MCF 10A (cell line): ENCODE data around the gene INTS11. TPM values are rescaled to one million over a fixed set of nuclear protein-coding genes. Genes with fewer than 3 reads are reported as not detected.

Experiments
- BruUV-seq: library from RNA; stranded (reverse); fragments of 400-500 nt; replicated peaks from 2 replicates; lab custom pipeline; 2021; lab: Mats Ljungman, UMichigan
- CTCF ChIA-PET: fragments of 300-600 bp; sonication (Branson Sonifier 250); formaldehyde crosslinking; extraction: SDS; loops from one replicate; lab custom pipeline; 2021; ENCODE audit warnings: antibody characterized with exemption, inconsistent platforms; lab: Yijun Ruan, JAX
- POLR2A ChIA-PET: fragments of 300-600, 350-650 bp; sonication (Branson Sonifier 250); formaldehyde crosslinking; extraction: SDS; loops from one replicate; lab custom pipeline; 2020; ENCODE audit warnings: antibody characterized with exemption, inconsistent platforms; lab: Yijun Ruan, JAX
- DNase-seq: peaks from one replicate; pipeline ENCODE4 v3.0.0-alpha.2; 2018; ENCODE audit not compliant: unreplicated experiment
- H3K27ac Mint-ChIP-seq: one replicate; pipeline ENCODE4 v1.8.0; 2022; ENCODE audit warnings: mild to moderate bottlenecking, low read depth, mixed read lengths; ENCODE audit not compliant: unreplicated experiment
- H3K27me3 Mint-ChIP-seq: one replicate; pipeline ENCODE4 v1.8.0; 2022; ENCODE audit warnings: mixed read lengths; ENCODE audit not compliant: insufficient read depth, unreplicated experiment
- H3K36me3 Mint-ChIP-seq: one replicate; pipeline ENCODE4 v1.8.0; 2022; ENCODE audit warnings: mild to moderate bottlenecking, moderate library complexity, mixed read lengths; ENCODE audit not compliant: insufficient read depth, unreplicated experiment
- H3K4me1 Mint-ChIP-seq: one replicate; pipeline ENCODE4 v1.8.0; 2022; ENCODE audit warnings: mixed read lengths; ENCODE audit not compliant: insufficient read depth, unreplicated experiment
- H3K4me3 Mint-ChIP-seq: one replicate; pipeline ENCODE4 v1.8.0; 2022; ENCODE audit warnings: mild to moderate bottlenecking, moderate library complexity, mixed read lengths; ENCODE audit not compliant: unreplicated experiment
- H3K9me3 Mint-ChIP-seq: one replicate; pipeline ENCODE4 v1.8.0; 2022; ENCODE audit warnings: mixed read lengths; ENCODE audit not compliant: unreplicated experiment
- CTCF ChIP-seq: fragments of 200-600 bp; IDR thresholded peaks from one replicate; pipeline ENCODE4 v1.8.0; 2022; ENCODE audit warnings: antibody characterized with exemption, mild to moderate bottlenecking; ENCODE audit not compliant: unreplicated experiment
- intact Hi-C: fragments of 100-400 bp; cut with micrococcal nuclease; formaldehyde crosslinking; loops from 2 replicates; pipeline ENCODE4 v1.14.1; 2022
- total RNA-seq: library from RNA; stranded (reverse); gene quantifications from 2 replicates; pipeline ENCODE4 v1.2.3, GENCODE V29; 2022

The INTS11 gene
- total RNA-seq, 1 experiment from 2014 or later, result 122 TPM

GRCh38 chr1:1334835-1335234 lies 10.4 kb upstream of the INTS11 start:
- DNase-seq, result no peak
- intact Hi-C loops, result no loop called here
- TF ChIP-seq CTCF, result no peak
- H3K27me3 Mint-ChIP-seq, result no peaks in the 10 kb centered on the region
- H3K4me3 Mint-ChIP-seq, result no peak overlapping the region
- CTCF ChIA-PET, result interaction anchor here (0.6 to 1.1 kb wide), 6 partner anchors 9 to 372 kb away, joined by 3 to 8 read pairs (median 3); no protein-coding TSS in a partner anchor
- BruUV-seq, result no TSS peak
- no peaks in the 10 kb centered on the region for H3K9me3 Mint-ChIP-seq
- POLR2A ChIA-PET, result interaction anchor here (1.1 to 1.5 kb wide), 2 partner anchors 13 to 16 kb away, joined by 4 read pairs; no protein-coding TSS in a partner anchor
- H3K27ac Mint-ChIP-seq, result no peak overlapping the region
- H3K4me1 Mint-ChIP-seq, result no peaks in the 10 kb centered on the region
- peaks cover 48% of the 10 kb centered on the region for H3K36me3 Mint-ChIP-seq

GRCh38 chr1:1333551-1334241 lies 9.2 kb upstream of the INTS11 start:
- intact Hi-C loops, result no loop called here
- ChIA-PET CTCF (no interaction called here), POLR2A (interaction anchor here (1.6 to 3.0 kb wide), 4 partner anchors 10 to 42 kb away, joined by 3 to 28 read pairs (median 12); partner anchors contain the start of genes AURKAIP1 and DVL1)
- Mint-ChIP-seq H3K36me3 (peaks cover 48% of the 10 kb centered on the region), H3K27me3 (no peaks in the 10 kb centered on the region), H3K4me3 (no peak overlapping the region), H3K4me1 (no peaks in the 10 kb centered on the region), H3K27ac (no peak overlapping the region), H3K9me3 (no peaks in the 10 kb centered on the region)
- TF ChIP-seq CTCF, result no peak
- no TSS peak for BruUV-seq
- DNase-seq, result no peak

DNA sequence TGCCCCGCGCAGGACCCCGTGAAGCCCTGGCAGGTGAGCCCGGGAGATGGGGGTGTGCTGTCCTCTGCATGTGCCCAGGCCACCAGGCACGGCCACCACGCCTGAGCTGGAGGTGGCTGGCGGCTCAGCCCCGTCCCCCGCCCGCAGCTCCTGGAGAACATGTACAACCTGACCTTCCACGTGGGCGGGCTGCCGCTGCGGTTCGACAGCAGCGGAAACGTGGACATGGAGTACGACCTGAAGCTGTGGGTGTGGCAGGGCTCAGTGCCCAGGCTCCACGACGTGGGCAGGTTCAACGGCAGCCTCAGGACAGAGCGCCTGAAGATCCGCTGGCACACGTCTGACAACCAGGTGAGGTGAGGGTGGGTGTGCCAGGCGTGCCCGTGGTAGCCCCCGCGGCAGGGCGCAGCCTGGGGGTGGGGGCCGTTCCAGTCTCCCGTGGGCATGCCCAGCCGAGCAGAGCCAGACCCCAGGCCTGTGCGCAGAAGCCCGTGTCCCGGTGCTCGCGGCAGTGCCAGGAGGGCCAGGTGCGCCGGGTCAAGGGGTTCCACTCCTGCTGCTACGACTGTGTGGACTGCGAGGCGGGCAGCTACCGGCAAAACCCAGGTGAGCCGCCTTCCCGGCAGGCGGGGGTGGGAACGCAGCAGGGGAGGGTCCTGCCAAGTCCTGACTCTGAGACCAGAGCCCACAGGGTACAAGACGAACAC lies 8.5 kb upstream of the INTS11 start:
- H3K9me3 Mint-ChIP-seq, result no peaks in the 10 kb centered on the region
- CTCF ChIA-PET, result interaction anchor here (1.3 kb wide), 1 partner anchor 15 kb away, joined by 3 read pairs; no protein-coding TSS in a partner anchor
- peak overlapping the region; percentile 7 for H3K4me3 Mint-ChIP-seq
- intact Hi-C loops, result no loop called here
- peaks cover 44% of the 10 kb centered on the region for H3K36me3 Mint-ChIP-seq
- no peak overlapping the region for H3K27ac Mint-ChIP-seq
- H3K27me3 Mint-ChIP-seq, result no peaks in the 10 kb centered on the region
- H3K4me1 Mint-ChIP-seq, result no peaks in the 10 kb centered on the region
- no peak for TF ChIP-seq CTCF
- BruUV-seq, result no TSS peak
- POLR2A ChIA-PET, result interaction anchor here (0.7 to 3.0 kb wide), 8 partner anchors 11 to 105 kb away, joined by 3 to 28 read pairs (median 4); partner anchors contain the start of genes AURKAIP1 and DVL1
- DNase-seq, result peak; percentile 83
